Measurements from ENCODE around the gene ADCY4. TPM values are rescaled to one million over a fixed set of nuclear protein-coding genes. Genes with fewer than 3 reads are reported as not detected.

Gene ADCY4
- total RNA-seq: 2.0 and 2.7 TPM in 2 replicates

DNA sequence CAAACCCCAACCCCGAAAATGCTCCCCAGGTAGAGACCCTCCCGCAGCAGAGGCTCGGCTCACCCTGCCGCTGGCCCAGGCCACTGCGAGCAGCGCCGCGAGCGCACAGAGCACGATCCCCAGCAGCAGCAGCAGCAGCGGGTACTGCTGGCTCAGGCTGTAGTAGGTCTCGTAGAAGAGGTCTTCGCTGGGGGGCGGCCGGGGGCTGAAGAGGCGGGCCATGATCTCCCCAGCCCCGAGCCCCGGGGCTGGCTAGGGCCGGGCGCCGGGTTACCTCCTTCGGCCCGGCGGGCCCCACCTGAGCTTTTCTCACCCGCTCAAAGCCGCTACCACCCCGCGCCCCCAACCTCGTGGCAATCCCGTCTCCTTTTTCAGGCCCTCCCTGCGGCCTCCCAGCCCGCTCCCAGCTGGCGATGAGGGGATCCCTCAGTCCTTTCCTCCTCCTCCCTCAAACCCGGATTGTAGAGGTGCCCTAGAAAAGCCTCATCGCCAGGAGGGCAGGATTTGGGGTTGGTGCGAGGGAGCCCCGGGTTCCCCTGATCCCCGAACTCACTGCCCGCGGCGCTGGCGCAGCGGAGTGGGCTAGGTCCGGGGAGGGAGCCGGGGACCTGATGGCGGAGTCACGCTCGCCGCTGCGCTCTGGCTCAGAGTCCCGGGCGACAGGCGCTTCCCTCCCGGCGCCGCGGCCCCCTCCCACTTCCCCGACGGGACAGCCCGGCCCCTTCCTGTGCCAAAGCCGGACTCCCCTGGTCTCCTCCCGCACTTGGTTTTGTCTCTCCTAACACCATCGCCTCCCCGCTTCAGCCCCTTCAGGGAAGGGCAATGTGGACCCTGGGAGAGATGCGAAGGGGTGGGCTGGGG is at the start of gene ADCY4:
Gene ADCY4 (minus strand): TSS at position 641 of the 861 bp plus-strand sequence. CDS start 419 bp downstream, at position 222.

DNA sequence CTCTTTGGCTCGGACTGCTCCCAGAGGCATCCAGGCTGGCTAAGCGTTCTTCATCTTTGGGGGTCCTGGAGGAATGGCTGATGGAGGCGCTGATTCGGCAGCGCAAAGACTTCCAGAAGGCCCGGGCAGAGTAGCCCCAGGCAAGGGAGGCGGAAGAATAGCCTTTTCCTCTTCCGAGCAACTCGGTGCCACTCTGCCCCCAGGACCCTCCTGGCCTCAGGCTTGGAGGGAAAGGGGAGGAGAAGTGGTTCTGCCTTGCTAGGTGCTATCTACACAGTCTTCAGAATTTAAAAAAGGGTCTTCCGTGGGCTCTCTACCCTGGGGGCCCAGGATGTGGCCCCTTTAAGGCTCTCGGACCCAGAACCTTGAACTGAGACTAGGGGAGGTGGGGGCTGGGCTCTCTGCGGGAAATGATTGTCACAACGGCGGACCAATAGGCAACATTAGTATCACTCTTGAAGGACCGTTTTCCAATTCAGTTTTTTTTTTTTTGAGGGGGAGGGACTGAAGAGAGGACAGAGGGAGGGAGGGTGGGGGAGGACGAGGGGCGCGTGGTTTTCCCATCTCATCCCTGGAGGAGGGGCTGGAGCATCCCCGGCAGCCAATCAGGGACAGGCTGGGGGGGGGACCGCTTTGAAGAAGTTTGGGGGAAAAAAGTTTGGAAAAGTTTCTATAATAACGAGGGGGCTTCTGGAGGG is 32.8 kb upstream of the ADCY4 start, which contains the start of gene NFATC4:
Gene NFATC4 (plus strand): TSS at position 671 of the 698 bp plus-strand sequence. CDS start 157 bp downstream, outside the sequence.

DNA sequence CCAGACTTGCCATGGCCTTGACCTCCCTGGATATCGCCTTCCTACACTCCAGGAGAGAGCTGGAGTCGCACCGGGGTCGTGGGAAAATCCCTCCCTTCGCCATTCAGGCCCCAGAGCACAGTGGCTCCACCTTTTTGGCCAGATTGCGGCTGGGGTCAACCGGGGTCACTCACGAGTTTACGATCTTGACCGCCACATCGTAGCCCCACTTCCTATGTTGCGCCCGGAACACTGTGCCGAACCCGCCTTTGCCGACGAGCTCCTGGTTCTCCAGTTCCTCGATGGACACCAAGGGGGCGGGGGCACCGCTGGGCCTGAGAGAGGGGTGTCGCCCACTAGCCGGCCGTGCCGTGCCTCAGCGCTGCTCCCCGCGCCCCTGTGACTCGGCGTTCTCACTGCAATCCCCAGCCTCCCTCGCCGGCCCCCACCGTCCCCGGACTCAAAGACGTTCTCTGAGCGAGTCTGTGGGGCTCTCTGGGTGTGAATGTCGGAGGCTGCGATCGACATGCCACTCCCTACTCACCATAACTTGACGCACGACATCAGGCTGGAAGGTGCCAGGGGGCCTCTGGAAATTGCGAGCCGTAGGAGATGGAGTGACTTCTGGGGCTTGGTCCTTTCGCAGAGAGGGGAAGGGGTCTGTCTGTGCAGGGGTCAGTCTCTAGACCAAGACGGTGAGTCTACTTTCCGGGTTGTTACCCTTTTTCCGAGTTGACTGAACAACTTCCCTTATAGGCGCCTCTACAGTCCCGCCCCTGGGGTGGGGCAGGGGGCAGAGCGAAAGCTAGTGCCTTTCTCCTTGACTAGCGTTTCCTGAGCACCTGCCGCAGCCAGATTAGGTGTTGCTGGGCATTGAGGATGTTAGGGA is 4.6 kb upstream of the ADCY4 start, which contains the start of gene RIPK3:
Gene RIPK3 (minus strand): TSS at position 708 of the 868 bp plus-strand sequence. CDS start 165 bp downstream, at position 543.

DNA sequence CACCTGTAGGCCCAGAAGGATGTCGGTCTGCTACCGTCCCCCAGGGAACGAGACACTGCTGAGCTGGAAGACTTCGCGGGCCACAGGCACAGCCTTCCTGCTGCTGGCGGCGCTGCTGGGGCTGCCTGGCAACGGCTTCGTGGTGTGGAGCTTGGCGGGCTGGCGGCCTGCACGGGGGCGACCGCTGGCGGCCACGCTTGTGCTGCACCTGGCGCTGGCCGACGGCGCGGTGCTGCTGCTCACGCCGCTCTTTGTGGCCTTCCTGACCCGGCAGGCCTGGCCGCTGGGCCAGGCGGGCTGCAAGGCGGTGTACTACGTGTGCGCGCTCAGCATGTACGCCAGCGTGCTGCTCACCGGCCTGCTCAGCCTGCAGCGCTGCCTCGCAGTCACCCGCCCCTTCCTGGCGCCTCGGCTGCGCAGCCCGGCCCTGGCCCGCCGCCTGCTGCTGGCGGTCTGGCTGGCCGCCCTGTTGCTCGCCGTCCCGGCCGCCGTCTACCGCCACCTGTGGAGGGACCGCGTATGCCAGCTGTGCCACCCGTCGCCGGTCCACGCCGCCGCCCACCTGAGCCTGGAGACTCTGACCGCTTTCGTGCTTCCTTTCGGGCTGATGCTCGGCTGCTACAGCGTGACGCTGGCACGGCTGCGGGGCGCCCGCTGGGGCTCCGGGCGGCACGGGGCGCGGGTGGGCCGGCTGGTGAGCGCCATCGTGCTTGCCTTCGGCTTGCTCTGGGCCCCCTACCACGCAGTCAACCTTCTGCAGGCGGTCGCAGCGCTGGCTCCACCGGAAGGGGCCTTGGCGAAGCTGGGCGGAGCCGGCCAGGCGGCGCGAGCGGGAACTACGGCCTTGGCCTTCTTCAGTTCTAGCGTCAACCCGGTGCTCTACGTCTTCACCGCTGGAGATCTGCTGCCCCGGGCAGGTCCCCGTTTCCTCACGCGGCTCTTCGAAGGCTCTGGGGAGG is 23.9 kb downstream of the ADCY4 start, which contains the start of gene LTB4R:
Gene LTB4R (plus strand): TSS at position 857 of the 959 bp plus-strand sequence. CDS start 4,150 bp downstream, outside the sequence.

DNA sequence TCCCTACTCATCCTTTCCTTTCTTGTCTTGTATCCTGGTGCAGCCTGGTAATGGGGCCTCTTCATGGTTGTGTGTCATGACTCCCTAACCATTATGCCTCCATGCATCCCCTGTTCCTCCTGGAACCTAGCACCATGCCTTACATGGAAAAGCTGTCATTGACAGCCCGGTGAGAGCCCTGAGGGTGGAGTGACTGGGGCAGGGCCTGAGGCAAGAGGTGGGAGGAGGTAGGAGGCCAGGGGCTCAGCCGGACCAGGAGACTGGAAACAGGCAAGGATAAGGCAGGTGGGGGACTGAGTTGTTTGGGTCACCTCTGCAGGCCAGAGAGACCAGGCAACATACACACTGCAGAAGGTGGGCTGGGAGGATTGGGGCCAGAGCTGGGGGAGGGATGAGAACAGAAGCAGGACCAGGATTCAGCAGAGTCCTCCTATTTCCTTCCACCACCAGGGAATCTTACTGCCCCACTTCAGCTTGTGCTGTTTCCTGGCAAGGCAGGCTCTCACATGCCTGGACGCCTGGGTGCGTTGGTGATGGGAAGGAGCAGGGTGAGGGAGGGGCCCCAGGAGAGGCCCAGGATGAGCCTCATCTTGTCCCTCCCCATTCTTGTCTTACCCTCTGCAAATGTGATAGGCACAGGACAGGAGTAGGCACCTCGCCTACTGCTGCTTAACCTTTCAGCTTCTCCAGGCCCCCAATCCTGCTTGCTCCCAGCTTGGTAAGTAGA is 25.2 kb downstream of the ADCY4 start, which contains the start of gene LTB4R2:
Gene LTB4R2 (plus strand): TSS at position 603 of the 727 bp plus-strand sequence. CDS start 525 bp downstream, outside the sequence.

DNA sequence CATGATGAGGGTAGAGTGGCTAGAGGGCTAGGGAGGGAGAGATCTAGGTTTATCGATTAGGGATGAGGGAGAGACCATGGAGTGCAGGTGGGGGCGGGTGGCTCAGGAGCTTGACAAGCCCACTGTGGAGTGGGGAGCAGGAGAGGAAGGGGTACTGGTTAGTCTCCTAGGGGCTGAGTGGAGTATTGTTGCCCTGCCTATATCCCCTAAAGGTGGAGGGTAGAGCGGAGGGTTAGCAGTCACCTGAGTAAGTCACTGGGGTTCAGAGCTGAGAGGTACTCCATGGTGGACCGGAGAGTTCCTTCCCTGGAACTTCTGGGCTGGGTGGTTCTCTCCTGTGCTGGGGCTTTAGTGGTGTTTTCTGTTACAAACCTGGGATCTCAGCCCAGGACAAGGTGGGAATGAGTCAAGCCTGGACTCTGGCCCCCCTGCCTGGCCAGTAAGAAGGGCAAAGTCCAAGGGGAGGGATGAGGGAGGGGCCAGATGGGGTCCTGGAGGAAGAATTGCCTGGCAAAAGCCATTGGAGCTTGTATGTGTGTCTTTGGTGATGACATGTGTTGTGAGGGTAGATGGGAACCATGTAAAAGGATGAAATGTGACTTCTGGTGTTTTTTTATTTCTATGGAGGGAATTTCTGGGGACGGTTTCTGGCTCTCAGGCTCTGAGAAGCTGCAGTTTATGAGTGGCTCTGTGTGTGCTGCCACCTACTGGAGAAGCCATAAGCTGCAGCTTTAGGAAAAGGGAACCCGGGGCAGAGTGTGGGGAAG is 27.1 kb downstream of the ADCY4 start, which contains the start of gene CIDEB:
Gene CIDEB (minus strand): TSS at position 403 of the 767 bp plus-strand sequence. CDS start 119 bp downstream, at position 284.

DNA sequence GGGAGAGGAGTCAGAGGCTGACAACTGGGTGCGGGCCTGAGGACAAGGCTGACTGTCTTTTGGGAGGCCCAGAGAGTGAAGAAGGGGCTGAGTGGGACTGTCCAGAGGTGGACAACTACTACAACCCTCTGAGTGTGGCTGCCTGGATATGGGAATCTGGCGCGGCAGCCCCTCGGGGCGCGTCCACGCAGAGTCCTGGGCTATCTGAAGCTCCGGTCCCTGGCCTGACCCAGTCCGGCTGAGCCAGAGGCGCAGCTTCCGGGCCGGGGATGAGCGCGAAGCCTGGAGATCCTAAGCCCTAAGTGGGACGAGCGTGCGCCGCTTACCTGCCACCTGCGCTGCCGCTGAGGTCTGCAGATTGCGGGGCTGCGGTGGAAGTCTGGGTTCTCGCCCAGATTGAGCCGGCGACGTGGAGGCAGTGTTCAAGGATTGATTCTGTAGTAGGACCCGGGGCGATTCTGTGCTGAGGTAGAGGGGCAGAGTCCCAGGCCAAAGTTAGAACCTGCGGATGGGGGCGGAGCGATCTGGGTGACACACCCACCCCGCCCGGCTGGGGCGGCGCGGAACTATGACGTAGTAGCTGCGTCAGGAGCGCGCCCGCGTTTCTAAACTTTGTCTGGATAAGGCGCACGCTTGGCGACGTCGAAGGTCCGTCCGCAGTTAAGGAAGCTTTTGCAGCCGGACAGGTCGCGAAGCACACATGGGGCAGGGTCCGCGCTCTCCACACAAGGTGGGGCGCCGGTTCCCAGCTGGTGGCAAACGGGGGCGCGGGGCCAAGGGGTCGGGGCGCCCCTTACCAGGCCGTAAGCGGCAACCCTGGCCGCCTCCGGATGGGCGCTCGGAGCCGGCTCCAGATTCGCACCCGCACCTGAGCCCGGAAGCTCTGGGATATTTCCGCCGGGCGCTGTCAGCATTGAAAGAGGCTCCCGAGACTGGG is 35.3 kb downstream of the ADCY4 start, which contains the start of the genes DHRS1 and NOP9:
Gene DHRS1 (minus strand): TSS at position 526 of the 937 bp plus-strand sequence. CDS start 674 bp downstream, outside the sequence.
Gene NOP9 (plus strand): TSS at position 596 of the 937 bp plus-strand sequence. CDS start 105 bp downstream, at position 701.

DNA sequence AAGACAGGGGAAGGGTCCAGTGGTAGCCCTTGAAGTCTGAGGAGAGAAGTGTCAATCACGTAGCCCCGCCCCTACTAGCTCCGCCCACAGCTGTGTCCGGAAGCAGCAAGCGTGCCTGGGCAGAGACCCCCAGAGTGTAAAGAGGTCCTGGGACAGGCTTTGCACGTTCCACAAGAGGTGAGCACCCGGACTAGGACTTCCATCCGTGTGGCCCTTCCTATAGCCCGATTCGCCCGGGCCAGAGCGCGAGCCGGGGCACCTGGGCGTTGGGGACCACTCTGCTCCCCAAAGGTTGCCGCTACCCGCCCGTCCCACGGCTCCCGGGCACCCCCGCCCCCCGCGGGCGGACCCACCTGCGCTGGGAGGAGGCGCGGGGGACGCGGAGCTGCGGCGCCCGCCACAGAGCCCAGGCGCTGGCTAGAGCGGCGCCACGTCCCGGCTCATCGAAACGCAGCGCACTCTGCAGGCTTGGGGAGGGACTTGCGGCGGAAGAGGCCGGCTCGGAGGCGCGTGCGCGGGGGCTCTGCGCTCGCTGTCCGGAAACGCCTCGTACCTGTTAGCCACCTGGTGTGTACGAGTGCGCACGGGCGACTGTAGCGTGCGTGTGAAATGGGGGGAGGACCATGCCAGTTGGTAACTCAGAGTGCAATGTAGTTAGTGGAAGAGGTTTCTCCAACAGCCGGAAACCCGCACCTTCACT is 63.6 kb downstream of the ADCY4 start, which contains the start of gene RABGGTA:
Gene RABGGTA (minus strand): TSS at position 464 of the 700 bp plus-strand sequence. CDS start 482 bp downstream, outside the sequence.

Small RNAs within 50 kb of the gene (small RNA-seq; reads per million reads assigned to genes)
- not detected for gene RF00026

Other genes starting within 250 kb of the ADCY4 start
- gene PCK2, start 240.8 kb downstream of the ADCY4 start, total RNA-seq: 20.4 and 23.9 TPM in 2 replicates
- 88.3 and 88.7 TPM in 2 replicates for gene DCAF11, start 220.3 kb downstream of the ADCY4 start, total RNA-seq
- gene NRL, start 220.1 kb downstream of the ADCY4 start, total RNA-seq: 1.6 and 2.0 TPM in 2 replicates
- 0.39 and 1.7 TPM in 2 replicates for gene FITM1, start 204.4 kb downstream of the ADCY4 start, total RNA-seq
- gene PSME1, start 198.9 kb downstream of the ADCY4 start, total RNA-seq: 22.4 and 72.6 TPM in 2 replicates
- gene EMC9, start 193.5 kb downstream of the ADCY4 start, total RNA-seq: 11.4 and 13.6 TPM in 2 replicates
- 32.6 and 48.4 TPM in 2 replicates for gene PSME2, start 188.5 kb downstream of the ADCY4 start, total RNA-seq
- gene RNF31, start 187.6 kb downstream of the ADCY4 start, total RNA-seq: 75.4 and 87.3 TPM in 2 replicates
- 42.4 and 46.6 TPM in 2 replicates for gene IRF9, start 173.8 kb downstream of the ADCY4 start, total RNA-seq
- 14.2 and 15.7 TPM in 2 replicates for gene REC8, start 163.0 kb downstream of the ADCY4 start, total RNA-seq
- gene IPO4, start 146.3 kb downstream of the ADCY4 start, total RNA-seq: 20.4 and 36.2 TPM in 2 replicates
- gene TM9SF1, start 139.6 kb downstream of the ADCY4 start, total RNA-seq: 73.8 and 74.5 TPM in 2 replicates
- gene TSSK4, start 129.4 kb downstream of the ADCY4 start, total RNA-seq: 0.54 TPM in 1 of 2 replicates, not detected in the other
- 20.5 and 22.0 TPM in 2 replicates for gene CHMP4A, start 121.6 kb downstream of the ADCY4 start, total RNA-seq
- gene MDP1, start 119.0 kb downstream of the ADCY4 start, total RNA-seq: 15.3 and 15.6 TPM in 2 replicates
- gene NEDD8, start 102.7 kb downstream of the ADCY4 start, total RNA-seq: 99.8 and 112 TPM in 2 replicates
- gene GMPR2, start 102.1 kb downstream of the ADCY4 start, total RNA-seq: 79.6 and 117 TPM in 2 replicates
- 57.4 and 70.3 TPM in 2 replicates for gene TINF2, start 92.4 kb downstream of the ADCY4 start, total RNA-seq
- 33.4 and 35.4 TPM in 2 replicates for gene TGM1, start 71.9 kb downstream of the ADCY4 start, total RNA-seq
- gene RABGGTA, start 63.5 kb downstream of the ADCY4 start, total RNA-seq: 51.1 and 51.4 TPM in 2 replicates
- 27.1 and 27.9 TPM in 2 replicates for gene DHRS1, start 35.3 kb downstream of the ADCY4 start, total RNA-seq
- 20.4 and 30.3 TPM in 2 replicates for gene NOP9, start 35.2 kb downstream of the ADCY4 start, total RNA-seq
- 9.0 and 11.0 TPM in 2 replicates for gene CIDEB, start 27.1 kb downstream of the ADCY4 start, total RNA-seq
- gene LTB4R2, start 24.9 kb downstream of the ADCY4 start, total RNA-seq: 6.3 and 6.8 TPM in 2 replicates
- gene LTB4R, start 23.6 kb downstream of the ADCY4 start, total RNA-seq: 2.4 and 3.1 TPM in 2 replicates
- gene RIPK3, start 4.9 kb upstream of the ADCY4 start, total RNA-seq: 7.5 and 13.0 TPM in 2 replicates
- gene NFATC4, start 33.1 kb upstream of the ADCY4 start, total RNA-seq: 41.8 and 59.3 TPM in 2 replicates
- 116 and 153 TPM in 2 replicates for gene NYNRIN, start 63.9 kb upstream of the ADCY4 start, total RNA-seq
- 0.87 and 2.4 TPM in 2 replicates for gene CBLN3, start 94.6 kb upstream of the ADCY4 start, total RNA-seq
- 143 and 152 TPM in 2 replicates for gene KHNYN, start 94.9 kb upstream of the ADCY4 start, total RNA-seq
- 14.1 and 23.2 TPM in 2 replicates for gene SDR39U1, start 107.7 kb upstream of the ADCY4 start, total RNA-seq
- gene CMA1, start 173.2 kb upstream of the ADCY4 start, total RNA-seq: not detected in 2 replicates
- gene CTSG, start 241.2 kb upstream of the ADCY4 start, total RNA-seq: not detected in 2 replicates